ENCODE data around the gene TMBIM6. TPM values are rescaled to one million over a fixed set of nuclear protein-coding genes. Genes with fewer than 3 reads are reported as not detected.

Gene TMBIM6
- 710 TPM for polyA plus RNA-seq

DNA sequence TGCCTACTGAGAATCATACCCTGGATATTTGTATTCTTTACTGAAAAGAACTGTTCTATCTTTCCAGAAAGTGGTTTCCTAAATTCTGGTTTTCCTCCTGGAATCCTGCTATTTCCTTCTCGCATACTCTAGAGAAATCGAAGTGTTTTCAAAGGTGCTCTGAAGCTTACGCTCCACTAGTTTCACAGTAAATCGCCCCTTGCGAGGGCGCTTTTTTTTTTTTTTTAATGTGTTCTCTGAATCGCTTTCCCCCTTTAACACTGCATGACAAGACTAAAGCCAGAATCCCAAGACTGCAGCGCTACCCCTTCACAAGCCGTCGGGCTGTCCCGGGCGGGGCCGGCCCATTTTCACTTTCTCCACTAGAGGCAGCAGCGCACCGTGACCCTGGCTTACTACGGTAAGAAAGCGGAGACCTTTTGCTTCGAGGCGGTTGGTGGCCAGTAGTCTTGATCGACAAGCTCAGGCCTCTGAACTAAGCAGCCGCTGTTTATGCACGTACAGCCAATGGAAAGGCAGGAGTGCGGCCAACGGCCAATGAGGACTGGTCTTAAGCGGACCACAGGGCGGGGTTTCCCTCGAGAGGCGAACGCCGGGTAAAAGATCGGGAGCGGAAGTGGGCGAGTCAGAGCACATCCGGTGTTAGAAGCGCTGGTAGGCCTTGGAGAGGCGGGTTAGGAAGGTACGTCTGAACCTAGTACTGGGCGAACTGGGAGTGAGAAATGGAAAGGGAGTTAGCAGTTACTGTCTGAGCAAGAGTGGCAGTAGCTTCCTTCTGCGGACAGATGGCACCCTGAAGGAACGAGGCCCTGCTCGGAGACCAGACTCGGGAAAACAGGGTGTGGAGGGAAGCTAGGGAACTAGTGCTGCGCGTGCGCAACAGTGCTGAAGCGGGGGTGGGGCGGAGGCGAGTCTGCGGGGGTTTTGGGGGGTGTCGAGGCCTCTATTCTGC, at the start of gene TMBIM6:
TSS of gene TMBIM6 (plus strand) at position 628 of the 952 bp plus-strand sequence. CDS start 10,937 bp downstream, outside the sequence.
- Mint-ChIP-seq H3K36me3 (peaks cover 6% of the 10 kb centered on the region), H3K4me1 (peaks cover 27 to 29% (median 27%) of the 10 kb centered on the region in 3 donors)

DNA sequence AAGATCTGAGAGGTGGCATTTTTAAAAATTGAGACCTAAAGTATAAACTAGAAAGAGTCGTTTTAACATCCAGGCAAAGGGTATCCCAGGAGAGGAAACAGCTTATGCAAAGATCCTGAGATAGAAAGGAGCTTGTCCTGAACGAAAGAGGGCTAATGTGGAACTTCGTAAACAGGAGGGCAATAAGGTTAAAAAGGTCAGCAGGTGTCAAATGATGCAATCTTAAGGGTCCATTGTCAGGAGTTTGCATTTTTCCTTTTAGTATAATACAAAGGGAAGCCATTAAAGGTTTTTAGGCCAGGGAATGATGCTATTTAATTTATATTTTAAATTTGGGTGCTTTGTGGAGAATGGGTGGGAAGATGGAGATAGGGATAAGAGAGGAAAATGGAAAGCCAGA, 48.5 kb upstream of the TMBIM6 start:
- H3K36me3 Mint-ChIP-seq, result peaks cover 3% of the 10 kb centered on the region
- H3K4me1 Mint-ChIP-seq, result peaks cover 28 to 46% (median 35%) of the 10 kb centered on the region in 3 donors
- H3K27me3 Mint-ChIP-seq, result no peaks in the 10 kb centered on the region
- H3K4me3 Mint-ChIP-seq, result peak overlapping the region in 1 of 4 donors; percentile 3
- H3K27ac Mint-ChIP-seq, result no peak overlapping the region
- no peaks in the 10 kb centered on the region for H3K9me3 Mint-ChIP-seq

More for the DNA sequence above, at the start of gene TMBIM6:
- no peaks in the 10 kb centered on the region for H3K27me3 Mint-ChIP-seq
- peak within 1 kb of the TSS; percentile 93 to 100 (median 99) for H3K27ac Mint-ChIP-seq
- H3K4me3 Mint-ChIP-seq, result peak within 1 kb of the TSS; percentile 88 to 99 (median 98)
- H3K9me3 Mint-ChIP-seq, result no peaks in the 10 kb centered on the region

GRCh38 chr12:49693931-49694444, 47.4 kb upstream of the TMBIM6 start:
- no peaks in the 10 kb centered on the region for H3K27me3 Mint-ChIP-seq
- H3K4me1 Mint-ChIP-seq, result peaks cover 38 to 51% (median 42%) of the 10 kb centered on the region in 3 donors
- no peaks in the 10 kb centered on the region for H3K9me3 Mint-ChIP-seq
- peaks cover 3% of the 10 kb centered on the region for H3K36me3 Mint-ChIP-seq
- H3K27ac Mint-ChIP-seq, result no peak overlapping the region
- no peak overlapping the region for H3K4me3 Mint-ChIP-seq

- H3K36me3 Mint-ChIP-seq, result peaks cover 3% of the 10 kb centered on the region
- H3K27ac Mint-ChIP-seq, result no peak overlapping the region
- H3K27me3 Mint-ChIP-seq, result no peaks in the 10 kb centered on the region
- H3K9me3 Mint-ChIP-seq, result no peaks in the 10 kb centered on the region
- peaks cover 35 to 40% (median 39%) of the 10 kb centered on the region in 3 donors for H3K4me1 Mint-ChIP-seq
- H3K4me3 Mint-ChIP-seq, result no peak overlapping the region
These were observed 44.6 kb upstream of the TMBIM6 start for GRCh38 chr12:49696723-49697122.

DNA sequence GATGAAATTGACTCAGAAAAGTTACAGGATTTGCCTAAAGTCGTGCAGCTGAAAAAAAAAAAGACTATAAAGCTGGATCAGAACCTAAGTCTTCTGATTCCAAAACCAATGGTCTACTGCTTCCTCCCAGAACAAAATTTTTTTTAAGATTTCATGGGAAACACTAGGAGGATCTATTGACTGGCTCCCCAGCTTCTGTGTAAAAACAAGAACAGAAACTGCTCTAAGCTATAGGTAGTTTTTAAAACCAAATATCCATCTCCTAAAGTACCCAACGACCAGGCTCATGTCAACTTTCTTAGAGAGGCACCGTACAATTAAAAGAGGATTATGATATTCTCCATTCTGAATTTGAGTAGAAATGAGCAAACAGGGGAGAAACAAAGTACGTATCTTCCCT, 43.5 kb upstream of the TMBIM6 start:
- no peaks in the 10 kb centered on the region for H3K9me3 Mint-ChIP-seq
- peaks cover 35 to 45% (median 38%) of the 10 kb centered on the region in 3 donors for H3K4me1 Mint-ChIP-seq
- H3K27ac Mint-ChIP-seq, result peak overlapping the region in 2 of 3 donors; percentile 17 to 41

GRCh38 chr12:49698619-49699545, 42.5 kb upstream of the TMBIM6 start:
- Mint-ChIP-seq H3K9me3 (no peaks in the 10 kb centered on the region), H3K27me3 (peaks cover 1% of the 10 kb centered on the region), H3K36me3 (peaks cover 3% of the 10 kb centered on the region), H3K4me3 (peak overlapping the region; percentile 44 to 93 (median 84)), H3K27ac (peak overlapping the region; percentile 14 to 41 (median 17)), H3K4me1 (peaks cover 44 to 54% (median 48%) of the 10 kb centered on the region in 3 donors)

More for the DNA sequence above, 43.5 kb upstream of the TMBIM6 start:
- Mint-ChIP-seq H3K27me3 (no peaks in the 10 kb centered on the region), H3K36me3 (peaks cover 3% of the 10 kb centered on the region), H3K4me3 (peak overlapping the region in 3 of 4 donors; percentile 20 to 93 (median 90))

DNA sequence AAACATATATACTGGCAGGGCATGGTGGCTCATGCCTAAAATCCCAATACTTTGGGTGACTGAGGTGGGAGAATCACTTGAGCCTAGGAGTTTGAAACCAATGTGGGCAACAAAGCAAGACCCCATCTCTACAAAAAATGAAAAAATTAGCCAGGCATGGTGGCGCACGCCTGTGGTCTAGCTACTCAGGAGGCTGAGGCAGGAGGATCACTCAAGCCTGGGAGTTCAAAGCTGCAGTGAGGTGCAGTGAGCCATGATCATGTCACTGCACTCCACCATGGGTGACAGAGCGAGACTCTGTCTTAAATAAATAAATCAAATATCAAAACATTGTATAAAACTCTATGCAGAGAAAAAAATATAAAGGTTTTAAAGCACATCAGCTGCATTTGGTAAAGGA, 39.3 kb upstream of the TMBIM6 start:
- H3K4me3 Mint-ChIP-seq, result peak overlapping the region in 1 of 4 donors; percentile 66
- H3K27ac Mint-ChIP-seq, result no peak overlapping the region
- peaks cover 1% of the 10 kb centered on the region for H3K27me3 Mint-ChIP-seq
- H3K9me3 Mint-ChIP-seq, result no peaks in the 10 kb centered on the region
- H3K36me3 Mint-ChIP-seq, result no peaks in the 10 kb centered on the region
- peaks cover 54 to 65% (median 58%) of the 10 kb centered on the region in 3 donors for H3K4me1 Mint-ChIP-seq

DNA sequence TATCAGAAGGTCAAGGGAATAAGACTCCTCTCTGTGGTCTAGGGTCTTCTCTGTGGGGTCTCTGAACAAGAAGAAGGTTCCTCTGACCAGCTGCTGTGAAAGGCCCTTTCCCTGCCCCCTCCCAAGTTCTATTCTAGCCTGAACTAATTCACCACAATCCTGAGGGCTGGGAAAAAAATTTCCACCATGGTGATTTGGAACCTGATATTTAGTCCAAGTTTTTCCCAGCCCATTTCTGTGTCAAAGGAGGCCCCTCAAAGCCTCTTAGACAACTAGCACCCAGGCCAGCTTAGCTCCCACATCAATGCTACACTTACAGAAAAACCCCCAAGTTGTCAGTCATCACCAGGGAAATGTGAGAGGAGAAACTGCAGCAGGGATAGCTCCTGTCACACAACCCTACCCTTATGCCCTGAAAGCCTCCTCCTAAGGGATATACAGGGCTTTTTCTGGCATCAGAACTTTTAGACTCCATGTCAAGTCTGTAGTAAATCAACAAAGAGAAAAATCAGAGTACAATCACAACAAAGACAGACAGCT, 38.6 kb upstream of the TMBIM6 start:
- Mint-ChIP-seq H3K4me3 (peak overlapping the region in 3 of 4 donors; percentile 11 to 89 (median 84)), H3K4me1 (peaks cover 51 to 62% (median 58%) of the 10 kb centered on the region in 3 donors), H3K27ac (peak overlapping the region in 1 of 3 donors; percentile 50), H3K27me3 (peaks cover 3% of the 10 kb centered on the region), H3K9me3 (no peaks in the 10 kb centered on the region), H3K36me3 (no peaks in the 10 kb centered on the region)

DNA sequence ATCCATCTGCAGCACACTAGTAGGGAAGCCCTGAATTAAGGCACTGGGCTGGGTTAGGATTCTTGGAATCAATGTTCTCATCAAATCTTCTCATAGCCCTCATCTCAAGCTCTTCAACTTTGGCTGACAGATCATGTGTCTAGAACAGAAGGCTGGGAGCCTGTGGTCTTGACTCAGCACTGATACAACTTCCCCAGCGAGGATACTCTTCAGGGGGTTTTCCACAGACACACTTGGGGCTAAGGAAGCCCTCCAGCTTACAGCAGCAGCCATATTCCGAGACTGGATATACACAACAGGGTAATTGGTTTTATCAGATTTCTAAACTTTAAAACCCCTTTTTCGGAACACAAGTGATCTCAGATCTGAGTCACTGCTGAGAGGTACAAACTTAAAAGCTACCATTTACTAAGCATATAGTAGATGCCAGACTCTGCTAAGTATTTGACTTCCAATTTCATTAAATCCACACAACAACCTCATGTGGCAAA, 37.7 kb upstream of the TMBIM6 start:
- Mint-ChIP-seq H3K27ac (peak overlapping the region in 2 of 3 donors; percentile 32 to 50), H3K27me3 (peaks cover 3% of the 10 kb centered on the region), H3K36me3 (no peaks in the 10 kb centered on the region), H3K9me3 (no peaks in the 10 kb centered on the region), H3K4me3 (peak overlapping the region in 3 of 4 donors; percentile 76 to 89 (median 84)), H3K4me1 (peaks cover 43 to 54% (median 49%) of the 10 kb centered on the region in 3 donors)

- peak overlapping the region; percentile 78 to 91 (median 81) for H3K27ac Mint-ChIP-seq
- no peaks in the 10 kb centered on the region for H3K36me3 Mint-ChIP-seq
- peaks cover 30 to 43% (median 40%) of the 10 kb centered on the region in 3 donors for H3K4me1 Mint-ChIP-seq
These were observed 35.8 kb upstream of the TMBIM6 start for GRCh38 chr12:49705479-49706134.

DNA sequence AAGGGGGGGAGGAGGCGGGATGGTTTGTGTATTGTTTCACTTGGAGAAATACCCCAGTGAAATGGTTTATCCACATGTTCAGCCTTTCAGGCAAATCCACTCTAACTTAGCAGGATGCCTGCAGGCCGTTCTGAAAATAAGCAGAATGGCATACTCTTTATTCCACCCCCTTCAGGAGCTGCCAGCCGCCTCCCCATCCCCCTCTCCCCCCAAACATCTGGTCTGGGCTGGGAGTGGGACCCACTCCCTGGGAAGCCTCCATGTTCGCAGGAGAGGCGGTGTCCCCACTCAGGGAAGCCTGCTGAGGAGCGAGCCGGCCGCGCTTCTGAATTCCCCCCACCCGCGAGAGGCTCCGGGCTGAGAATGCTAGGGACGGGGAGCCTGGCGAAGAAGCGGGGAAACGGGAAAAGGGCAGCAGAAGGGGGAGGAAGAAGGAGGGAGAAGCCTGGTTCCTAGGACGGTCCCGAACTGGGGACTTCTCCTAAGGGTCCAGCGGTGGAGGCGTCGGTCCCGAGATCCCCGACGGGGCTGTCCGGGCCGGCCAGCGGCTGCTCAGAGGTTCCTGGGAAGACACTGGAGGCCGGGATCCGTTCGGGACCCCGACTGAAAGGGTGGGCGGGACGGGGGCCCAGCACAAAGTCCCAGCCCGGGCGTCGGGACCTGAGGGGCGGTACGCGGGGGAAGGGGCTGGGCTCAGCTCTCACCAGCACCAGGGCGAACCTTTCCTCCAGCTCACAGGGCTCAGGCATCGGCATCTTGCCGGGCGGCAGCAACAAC, 34.8 kb upstream of the TMBIM6 start:
- Mint-ChIP-seq H3K9me3 (no peaks in the 10 kb centered on the region), H3K4me3 (peak overlapping the region; percentile 88 to 97 (median 92)), H3K36me3 (no peaks in the 10 kb centered on the region), H3K27ac (peak overlapping the region; percentile 78 to 91 (median 81)), H3K27me3 (peaks cover 3% of the 10 kb centered on the region), H3K4me1 (peaks cover 30 to 40% (median 40%) of the 10 kb centered on the region in 3 donors)

More at GRCh38 chr12:49705479-49706134, 35.8 kb upstream of the TMBIM6 start:
- Mint-ChIP-seq H3K9me3 (no peaks in the 10 kb centered on the region), H3K4me3 (peak overlapping the region; percentile 88 to 97 (median 92)), H3K27me3 (peaks cover 3% of the 10 kb centered on the region)

DNA sequence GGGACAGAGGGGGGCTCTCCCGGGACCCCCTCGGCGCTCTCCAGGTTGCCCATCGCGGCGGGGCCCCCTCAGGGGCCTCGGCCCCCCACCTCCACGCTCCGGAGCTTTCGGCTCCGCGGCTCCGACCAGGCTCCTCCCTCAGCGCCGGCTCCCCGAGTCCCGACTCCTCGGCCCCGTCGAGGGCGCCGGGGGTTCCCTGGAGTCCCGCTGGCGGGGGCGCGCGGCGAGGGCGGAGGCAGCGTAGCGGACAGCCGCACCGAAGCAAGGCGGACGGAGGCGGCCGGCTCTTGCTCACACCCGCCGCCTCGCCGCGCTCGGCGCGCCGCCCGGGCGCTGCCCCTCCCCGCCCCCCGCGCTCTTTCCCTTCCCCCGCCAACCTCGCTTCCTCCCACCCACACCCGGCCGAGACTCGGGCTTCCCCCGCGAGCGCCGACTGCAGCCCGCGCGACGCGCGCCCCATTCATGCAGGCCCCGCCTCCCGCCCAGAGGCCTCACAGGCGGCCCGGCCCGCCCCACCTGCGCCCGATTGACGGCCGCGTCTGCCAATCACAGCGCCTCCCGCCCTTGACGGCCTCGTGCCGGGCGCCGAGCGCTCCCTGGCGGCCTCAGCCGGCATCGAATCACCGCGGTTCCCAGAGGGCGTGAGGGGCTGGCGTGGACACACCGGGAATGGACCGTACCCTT, 34.1 kb upstream of the TMBIM6 start, which contains the start of gene FMNL3:
TSS of gene FMNL3 (minus strand) at position 278 of the 684 bp plus-strand sequence. CDS start at position 53, 225 bp downstream.
- H3K27me3 Mint-ChIP-seq, result peaks cover 5% of the 10 kb centered on the region
- H3K9me3 Mint-ChIP-seq, result no peaks in the 10 kb centered on the region
- peak within 1 kb of the TSS; percentile 88 to 97 (median 92) for H3K4me3 Mint-ChIP-seq
- peaks cover 27 to 40% (median 38%) of the 10 kb centered on the region in 3 donors for H3K4me1 Mint-ChIP-seq
- peak within 1 kb of the TSS; percentile 78 to 91 (median 81) for H3K27ac Mint-ChIP-seq
- no peaks in the 10 kb centered on the region for H3K36me3 Mint-ChIP-seq
